Peyer's patch (tissue), 4 donors: ENCODE results near the gene SELENON. TPM values are rescaled to one million over a fixed set of nuclear protein-coding genes. Genes with fewer than 3 reads are reported as not detected.

ENCODE experiments used
- DNase-seq, 3 donors: peaks; one replicate each; pipeline ENCODE4 v3.0.0-alpha.2; 2017 to 2019
- H3K27ac ChIP-seq, 4 donors: fragments of 200-600 bp; sonication (generic); one replicate each; pipeline ENCODE4 v1.5.1; 2016 to 2019
- H3K27me3 ChIP-seq, 2 donors: fragments of 200-600 bp; sonication (generic); one replicate each; pipeline ENCODE4 v1.5.1; 2019
- H3K36me3 ChIP-seq, 3 donors: fragments of 200-600 bp; sonication (generic); one replicate each; pipeline ENCODE4 v1.5.1; 2016 to 2019
- H3K4me1 ChIP-seq, 4 donors: fragments of 200-600 bp; sonication (generic); one replicate each; pipeline ENCODE4 v1.5.1; 2016 to 2019
- H3K4me3 ChIP-seq, 4 donors: fragments of 200-600 bp; sonication (generic); 1 replicate in 3 of 4; 2 replicates in 1 of 4; pipeline ENCODE4 v1.5.1; 2016 to 2019; ENCODE audit warnings: mild to moderate bottlenecking in 1 of 4
- H3K9me3 ChIP-seq, 4 donors: fragments of 200-600 bp; sonication (generic); one replicate each; pipeline ENCODE4 v1.5.1; 2016 to 2019; ENCODE audit warnings: mild to moderate bottlenecking in 1 of 4
- POLR2A ChIP-seq, 2 donors: fragments of 450-650 bp; IDR thresholded peaks; one replicate each; pipeline ENCODE4 v1.5.1; 2017; ENCODE audit warnings: antibody characterized with exemption in 2 of 2, mild to moderate bottlenecking in 2 of 2, moderate library complexity in 2 of 2
- total RNA-seq, 4 donors: library from RNA; depleted of rRNA; stranded (reverse); fragments of >200 nt; gene quantifications; one replicate each; pipeline ENCODE4 v1.1.0, GENCODE V29; 2016
- TF ChIP-seq, protein P1 (sequence below), 6 experiments: fragments of 450-650 bp in 4 of 6; fragments of 200-600 bp in 2 of 6; sonication (generic) in 1 of 6; IDR thresholded peaks; one replicate each; pipeline ENCODE4 v1.5.1; 2017 to 2019; ENCODE audit warnings: antibody characterized with exemption in 6 of 6, mild to moderate bottlenecking in 3 of 6, moderate library complexity in 1 of 6

Gene SELENON
- total RNA-seq, 4 donors from 2014 or later: 16.1 to 30.1 (median 22.0) TPM

- TF ChIP-seq POLR2A (IDR thresholded peaks at IDR 0.05): no peak
- TF ChIP-seq, protein P1, sequence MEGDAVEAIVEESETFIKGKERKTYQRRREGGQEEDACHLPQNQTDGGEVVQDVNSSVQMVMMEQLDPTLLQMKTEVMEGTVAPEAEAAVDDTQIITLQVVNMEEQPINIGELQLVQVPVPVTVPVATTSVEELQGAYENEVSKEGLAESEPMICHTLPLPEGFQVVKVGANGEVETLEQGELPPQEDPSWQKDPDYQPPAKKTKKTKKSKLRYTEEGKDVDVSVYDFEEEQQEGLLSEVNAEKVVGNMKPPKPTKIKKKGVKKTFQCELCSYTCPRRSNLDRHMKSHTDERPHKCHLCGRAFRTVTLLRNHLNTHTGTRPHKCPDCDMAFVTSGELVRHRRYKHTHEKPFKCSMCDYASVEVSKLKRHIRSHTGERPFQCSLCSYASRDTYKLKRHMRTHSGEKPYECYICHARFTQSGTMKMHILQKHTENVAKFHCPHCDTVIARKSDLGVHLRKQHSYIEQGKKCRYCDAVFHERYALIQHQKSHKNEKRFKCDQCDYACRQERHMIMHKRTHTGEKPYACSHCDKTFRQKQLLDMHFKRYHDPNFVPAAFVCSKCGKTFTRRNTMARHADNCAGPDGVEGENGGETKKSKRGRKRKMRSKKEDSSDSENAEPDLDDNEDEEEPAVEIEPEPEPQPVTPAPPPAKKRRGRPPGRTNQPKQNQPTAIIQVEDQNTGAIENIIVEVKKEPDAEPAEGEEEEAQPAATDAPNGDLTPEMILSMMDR (IDR thresholded peaks at IDR 0.05): no peak
- H3K4me3 ChIP-seq: no peak overlapping the region
- no peak overlapping the region for H3K27ac ChIP-seq
- H3K9me3 ChIP-seq: no peaks in the 10 kb centered on the region
- H3K4me1 ChIP-seq: peaks cover 4 to 35% (median 9%) of the 10 kb centered on the region in 4 donors
- peaks cover 0 to 7% (median 0%) of the 10 kb centered on the region in 3 donors for H3K36me3 ChIP-seq
- DNase-seq: no peak
- no peaks in the 10 kb centered on the region for H3K27me3 ChIP-seq
Observed at GRCh38 chr1:25863486-25864262, 63.7 kb downstream of the SELENON start.

GRCh38 chr1:25864434-25864833, 64.4 kb downstream of the SELENON start:
- no peak overlapping the region for H3K4me3 ChIP-seq
- H3K9me3 ChIP-seq: no peaks in the 10 kb centered on the region
- DNase-seq: no peak
- H3K27ac ChIP-seq: no peak overlapping the region
- H3K36me3 ChIP-seq: peaks cover 0 to 7% (median 0%) of the 10 kb centered on the region in 3 donors
- peaks cover 0 to 30% (median 7%) of the 10 kb centered on the region in 4 donors for H3K4me1 ChIP-seq
- no peaks in the 10 kb centered on the region for H3K27me3 ChIP-seq
- TF ChIP-seq, protein P1 (IDR thresholded peaks at IDR 0.05): no peak
- TF ChIP-seq POLR2A (IDR thresholded peaks at IDR 0.05): no peak

- H3K4me1 ChIP-seq: peaks cover 0 to 39% (median 10%) of the 10 kb centered on the region in 4 donors
- no peak for DNase-seq
- TF ChIP-seq, protein P1 (IDR thresholded peaks at IDR 0.05): no peak
- no peak for TF ChIP-seq POLR2A (IDR thresholded peaks at IDR 0.05)
- H3K9me3 ChIP-seq: no peaks in the 10 kb centered on the region
- H3K27ac ChIP-seq: no peak overlapping the region
- no peak overlapping the region for H3K4me3 ChIP-seq
- no peaks in the 10 kb centered on the region for H3K27me3 ChIP-seq
- peaks cover 0 to 7% (median 0%) of the 10 kb centered on the region in 3 donors for H3K36me3 ChIP-seq
Observed at GRCh38 chr1:25866288-25866687, 66.3 kb downstream of the SELENON start.

DNA sequence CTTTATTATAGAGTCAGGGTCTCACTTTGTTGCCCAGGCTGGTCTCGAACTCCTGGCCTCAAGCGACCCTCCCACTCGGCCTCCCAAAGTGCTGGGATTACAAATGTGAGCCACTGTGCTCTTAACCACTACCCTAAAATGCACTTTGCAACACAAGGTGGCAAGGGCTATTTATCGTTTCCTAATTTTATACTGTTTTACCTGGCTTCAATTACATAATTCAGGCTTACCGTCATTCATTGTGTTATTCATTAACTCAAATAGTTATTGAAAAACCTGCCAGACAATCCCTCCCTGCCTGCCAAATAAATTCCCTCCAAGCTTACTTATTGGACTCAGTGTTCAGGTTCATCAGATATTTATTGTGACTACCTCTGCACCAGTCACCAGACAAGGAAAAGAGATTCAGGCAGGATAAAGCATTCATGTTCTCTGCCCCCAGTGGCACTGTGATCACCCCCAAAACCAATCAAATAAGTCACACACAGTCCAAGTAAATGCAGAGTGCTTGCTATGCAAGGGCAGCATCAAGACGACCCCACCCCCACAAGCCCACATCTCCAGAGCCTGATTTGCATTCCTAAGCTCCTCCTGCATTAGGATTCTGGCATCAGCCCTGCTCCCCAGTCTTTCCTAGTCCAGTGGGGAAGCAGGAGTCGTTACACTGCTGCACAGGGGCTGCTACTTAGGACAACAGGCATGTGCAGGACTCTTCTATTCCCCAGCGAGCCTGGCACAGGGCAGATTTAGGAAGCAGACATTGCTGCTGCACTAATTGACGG, 67.4 kb downstream of the SELENON start:
- DNase-seq: peak in 2 of 3 donors; percentile 12 to 44
- H3K4me1 ChIP-seq: peaks cover 0 to 44% (median 14%) of the 10 kb centered on the region in 4 donors
- peak overlapping the region in 2 of 4 donors; percentile 69 to 90 for H3K27ac ChIP-seq
- no peaks in the 10 kb centered on the region for H3K9me3 ChIP-seq
- TF ChIP-seq, protein P1 (IDR thresholded peaks at IDR 0.05): no peak
- peak in 1 of 2 donors; percentile 41 for TF ChIP-seq POLR2A (IDR thresholded peaks at IDR 0.05)
- H3K4me3 ChIP-seq: no peak overlapping the region
- no peaks in the 10 kb centered on the region for H3K27me3 ChIP-seq
- peaks cover 0 to 7% (median 0%) of the 10 kb centered on the region in 3 donors for H3K36me3 ChIP-seq

Other genes starting within 250 kb of the SELENON start
- gene MAN1C1, start 183.4 kb upstream of the SELENON start, total RNA-seq: 10 to 100 TPM in 1 of 4 donors, 1 to 10 TPM in 3; 2.3 to 10.7 (median 6.7) TPM
- 100 to 1,000 TPM; 122 to 173 (median 131) TPM for gene MTFR1L, start 19.8 kb downstream of the SELENON start, total RNA-seq
- gene AUNIP, start 59.3 kb downstream of the SELENON start, total RNA-seq: 1 to 10 TPM in 1 of 4 donors, under 1 TPM in 1, not detected in 2; 0.95 to 1.6 TPM
- 10 to 100 TPM in 1 of 4 donors, 1 to 10 TPM in 3; 6.7 to 12.1 (median 7.8) TPM for gene PAQR7, start 75.5 kb downstream of the SELENON start, total RNA-seq
- 10 to 100 TPM; 21.2 to 62.7 (median 26.8) TPM for gene STMN1, start 106.2 kb downstream of the SELENON start, total RNA-seq
- gene PAFAH2, start 197.9 kb downstream of the SELENON start, total RNA-seq: 10 to 100 TPM; 15.7 to 57.8 (median 48.4) TPM
- not detected for gene EXTL1, start 221.6 kb downstream of the SELENON start, total RNA-seq
- 10 to 100 TPM in 1 of 4 donors, 1 to 10 TPM in 1, under 1 TPM in 1, not detected in 1; 0.18 to 13.2 (median 1.7) TPM for gene SLC30A2, start 245.9 kb downstream of the SELENON start, total RNA-seq